ENCODE measurements around the gene PPP1R12C. TPM values are rescaled to one million over a fixed set of nuclear protein-coding genes. Genes with fewer than 3 reads are reported as not detected.

PPP1R12C gene
- total RNA-seq, 1 experiment from 2014 or later, result 22.3 TPM

GRCh38 chr19:55046975-55047622 lies 70.3 kb downstream of the PPP1R12C start:
- DNase-seq (ENCODE audit: low read depth), result no peak

- DNase-seq (ENCODE audit: low read depth), result no peak
Measured at GRCh38 chr19:55044771-55045716, 72.4 kb downstream of the PPP1R12C start.

- DNase-seq (ENCODE audit: low read depth), result no peak
Measured at GRCh38 chr19:55044286-55044685, 73.2 kb downstream of the PPP1R12C start.

GRCh38 chr19:55042688-55043087 lies 74.7 kb downstream of the PPP1R12C start:
- no peak for DNase-seq (ENCODE audit: low read depth)

GRCh38 chr19:55042344-55042678 lies 75.1 kb downstream of the PPP1R12C start:
- no peak for DNase-seq (ENCODE audit: low read depth)

GRCh38 chr19:55041627-55042343 lies 75.7 kb downstream of the PPP1R12C start:
- no peak for DNase-seq (ENCODE audit: low read depth)

- no peak for DNase-seq (ENCODE audit: low read depth)
Measured at GRCh38 chr19:55041244-55041626, 76.2 kb downstream of the PPP1R12C start.

Other genes starting within 250 kb of the PPP1R12C start
- gene FCAR, start 243.4 kb downstream of the PPP1R12C start, total RNA-seq (2014; rRNA removed; shearing (Covaris generic)), result not detected in 2 replicates
- gene NCR1, start 211.5 kb downstream of the PPP1R12C start, total RNA-seq (2014; rRNA removed; shearing (Covaris generic)), result not detected in 2 replicates
- not detected in 2 replicates for gene NLRP7, start 170.1 kb downstream of the PPP1R12C start, total RNA-seq (2014; rRNA removed; shearing (Covaris generic))
- 0.12 and 0.20 TPM in 2 replicates for gene NLRP2, start 151.3 kb downstream of the PPP1R12C start, total RNA-seq (2014; rRNA removed; shearing (Covaris generic))
- not detected in 2 replicates for gene GP6, start 79.4 kb downstream of the PPP1R12C start, total RNA-seq (2014; rRNA removed; shearing (Covaris generic))
- 5.2 and 7.3 TPM in 2 replicates for gene RDH13, start 54.5 kb downstream of the PPP1R12C start, total RNA-seq (2014; rRNA removed; shearing (Covaris generic))
- gene EPS8L1, start 41.8 kb downstream of the PPP1R12C start, total RNA-seq (2014; rRNA removed; shearing (Covaris generic)), result 8.5 and 12.3 TPM in 2 replicates
- 32.5 and 42.4 TPM in 2 replicates for gene TNNT1, start 31.6 kb upstream of the PPP1R12C start, total RNA-seq (2014; rRNA removed; shearing (Covaris generic))
- 0.48 and 0.78 TPM in 2 replicates for gene TNNI3, start 40.1 kb upstream of the PPP1R12C start, total RNA-seq (2014; rRNA removed; shearing (Covaris generic))
- 1.4 and 1.6 TPM in 2 replicates for gene DNAAF3, start 49.0 kb upstream of the PPP1R12C start, total RNA-seq (2014; rRNA removed; shearing (Covaris generic))
- 0.10 and 0.36 TPM in 2 replicates for gene SYT5, start 62.7 kb upstream of the PPP1R12C start, total RNA-seq (2014; rRNA removed; shearing (Covaris generic))
- 5.4 and 6.0 TPM in 2 replicates for gene PTPRH, start 91.9 kb upstream of the PPP1R12C start, total RNA-seq (2014; rRNA removed; shearing (Covaris generic))
- 0.20 and 0.60 TPM in 2 replicates for gene TMEM86B, start 111.1 kb upstream of the PPP1R12C start, total RNA-seq (2014; rRNA removed; shearing (Covaris generic))
- 19.7 and 28.0 TPM in 2 replicates for gene PPP6R1, start 141.4 kb upstream of the PPP1R12C start, total RNA-seq (2014; rRNA removed; shearing (Covaris generic))
- 35.1 and 57.0 TPM in 2 replicates for gene HSPBP1, start 162.5 kb upstream of the PPP1R12C start, total RNA-seq (2014; rRNA removed; shearing (Covaris generic))
- 1.1 and 1.2 TPM in 2 replicates for gene BRSK1, start 166.4 kb upstream of the PPP1R12C start, total RNA-seq (2014; rRNA removed; shearing (Covaris generic))
- gene TMEM150B, start 207.7 kb upstream of the PPP1R12C start, total RNA-seq (2014; rRNA removed; shearing (Covaris generic)), result not detected in 2 replicates
- 4.1 and 5.6 TPM in 2 replicates for gene KMT5C, start 222.2 kb upstream of the PPP1R12C start, total RNA-seq (2014; rRNA removed; shearing (Covaris generic))
- gene COX6B2, start 237.1 kb upstream of the PPP1R12C start, total RNA-seq (2014; rRNA removed; shearing (Covaris generic)), result 0.10 TPM in 1 of 2 replicates, not detected in the other
- gene GARIN5B, start 245.6 kb upstream of the PPP1R12C start, total RNA-seq (2014; rRNA removed; shearing (Covaris generic)), result not detected in 2 replicates